Right ventricle myocardium inferior (tissue), 1 donor: Measurements from ENCODE around the gene FGB. TPM values are rescaled to one million over a fixed set of nuclear protein-coding genes. Genes with fewer than 3 reads are reported as not detected.
"Not testable (repeated sequence)": the region's sequence is repeated elsewhere in the genome, so short reads cannot be mapped to it uniquely, and the experiment has no call there.

ENCODE experiments used
- ATAC-seq: fragments of 200-7000 bp; cut with Tn5 transposase; one replicate; pipeline ENCODE4 v1.9.1; 2020; ENCODE audit warnings: mild to moderate bottlenecking, moderate library complexity
- DNase-seq: peaks from one replicate; pipeline ENCODE4 v3.0.0; 2021; ENCODE audit errors: missing footprints
- intact Hi-C: fragments of 100-400 bp; cut with DNase I; formaldehyde crosslinking; loops from one replicate; pipeline ENCODE4 v1.11.0; 2022
- total RNA-seq: library from RNA; stranded (reverse); fragmentation: NEBNext Ultra II Directional; extraction: Animal tissue kit (Norgen Biotek cat#: 25700); gene quantifications from one replicate; pipeline ENCODE4 v1.2.1, GENCODE V29; 2021
- donor health status: DM: no; HTN: yes; CAD: no; lungs with severe emphysema.

Gene FGB
- total RNA-seq, 1 donor from 2014 or later, result not detected

GRCh38 chr4:154590329-154591006 lies 27.7 kb downstream of the FGB start, which contains the start of gene FGA:
Gene FGA (minus strand): TSS chr4:154590742. CDS start chr4:154590687, 55 bp downstream.
- no peak for ATAC-seq
- intact Hi-C loops, result no loop called here
- DNase-seq, result no peak

GRCh38 chr4:154591890-154592289 lies 29.1 kb downstream of the FGB start:
- intact Hi-C loops, result no loop called here
- ATAC-seq, result no peak
- no peak for DNase-seq

- ATAC-seq, result no peak
- no peak for DNase-seq
- intact Hi-C loops, result no loop called here
Measured at GRCh38 chr4:154593868-154594267, 31.1 kb downstream of the FGB start.

GRCh38 chr4:154594343-154594742 lies 31.5 kb downstream of the FGB start:
- ATAC-seq, DNase-seq, intact Hi-C loops: not testable (repeated sequence)

GRCh38 chr4:154595807-154596206 lies 33.0 kb downstream of the FGB start:
- DNase-seq (no peak), ATAC-seq (no peak)
- intact Hi-C loops, result no loop called here

- DNase-seq, intact Hi-C loops, ATAC-seq: not testable (repeated sequence)
Measured at GRCh38 chr4:154597281-154597680, 34.5 kb downstream of the FGB start.

GRCh38 chr4:154597798-154598774 lies 35.3 kb downstream of the FGB start:
- intact Hi-C loops, result no loop called here
- no peak for DNase-seq

GRCh38 chr4:154602404-154603020 lies 39.7 kb downstream of the FGB start:
- intact Hi-C loops, result no loop called here
- no peak for ATAC-seq
- DNase-seq, result no peak

More at GRCh38 chr4:154597798-154598774, 35.3 kb downstream of the FGB start:
- no peak for ATAC-seq

- DNase-seq, result no peak
- intact Hi-C loops, result no loop called here
- ATAC-seq, result no peak
Measured at GRCh38 chr4:154603033-154603943, 40.5 kb downstream of the FGB start.

GRCh38 chr4:154604696-154605200 lies 41.9 kb downstream of the FGB start:
- DNase-seq, result no peak
- intact Hi-C loops, result no loop called here
- ATAC-seq, result no peak

GRCh38 chr4:154606728-154607723 lies 44.2 kb downstream of the FGB start:
- ATAC-seq (no peak), DNase-seq (no peak)
- intact Hi-C loops, result no loop called here

- ATAC-seq (no peak), DNase-seq (no peak)
- intact Hi-C loops, result no loop called here
Measured at GRCh38 chr4:154608361-154609252, 45.8 kb downstream of the FGB start.

GRCh38 chr4:154609532-154609931 lies 46.7 kb downstream of the FGB start:
- ATAC-seq, result no peak
- intact Hi-C loops, result no loop called here
- DNase-seq, result no peak

GRCh38 chr4:154610582-154610981 lies 47.8 kb downstream of the FGB start:
- intact Hi-C loops, result no loop called here
- DNase-seq, result no peak
- ATAC-seq, result no peak

- no peak for DNase-seq
- intact Hi-C loops, result no loop called here
- no peak for ATAC-seq
Measured at GRCh38 chr4:154611833-154612232, 49.0 kb downstream of the FGB start.
